Activated T-cell treated with anti-CD3 and anti-CD28 coated beads, Interleukin-2, amount 50 U/mL, for 72 hours (primary cell): ENCODE data around the gene PCSK2. TPM values are rescaled to one million over a fixed set of nuclear protein-coding genes. Genes with fewer than 3 reads are reported as not detected.

Source experiments
- ATAC-seq, 2 donors: fragments of 150-1000 bp; cut with Tn5 transposase; replicated peaks in 1 of 2; 2 replicates each; pipeline ENCODE4 v1.10.0; 2021; ENCODE audit warnings: moderate library complexity in 2 of 2, mild to moderate bottlenecking in 1 of 2
- DNase-seq, 2 donors: peaks; one replicate each; pipeline ENCODE4 v3.0.0; 2021 to 2022; ENCODE audit warnings: mixed read lengths in 1 of 2
- H3K27ac Mint-ChIP-seq: one replicate; pipeline ENCODE4 v1.8.0; 2022; ENCODE audit warnings: mild to moderate bottlenecking, moderate library complexity, mixed read lengths
- H3K27me3 Mint-ChIP-seq: one replicate; pipeline ENCODE4 v1.8.0; 2022; ENCODE audit warnings: low read depth, mixed read lengths
- H3K36me3 Mint-ChIP-seq, 2 donors: one replicate each; pipeline ENCODE4 v1.8.0; 2022; ENCODE audit warnings: mixed read lengths in 2 of 2, mild to moderate bottlenecking in 1 of 2; ENCODE audit not compliant: insufficient read depth in 2 of 2
- H3K4me1 Mint-ChIP-seq: one replicate; pipeline ENCODE4 v1.8.0; 2022; ENCODE audit warnings: low read depth, mixed read lengths
- H3K4me3 Mint-ChIP-seq, 2 donors: one replicate each; pipeline ENCODE4 v1.8.0; 2022; ENCODE audit warnings: mild to moderate bottlenecking in 2 of 2, mixed read lengths in 2 of 2, moderate library complexity in 2 of 2
- H3K9me3 Mint-ChIP-seq, 2 donors: one replicate each; pipeline ENCODE4 v1.8.0; 2022; ENCODE audit warnings: mixed read lengths in 2 of 2
- total RNA-seq, 2 donors: library from RNA; stranded (reverse); gene quantifications; one replicate each; pipeline ENCODE4 v1.2.3, GENCODE V29; 2022

PCSK2 gene
- total RNA-seq, 2 donors from 2014 or later = not detected

- H3K4me1 Mint-ChIP-seq = peaks cover 51% of the 10 kb centered on the region
- ATAC-seq (no peak), DNase-seq (no peak)
- peaks cover 10% of the 10 kb centered on the region for H3K27me3 Mint-ChIP-seq
- H3K36me3 Mint-ChIP-seq = no peaks in the 10 kb centered on the region
- no peaks in the 10 kb centered on the region for H3K9me3 Mint-ChIP-seq
- no peak overlapping the region for H3K27ac Mint-ChIP-seq
- H3K4me3 Mint-ChIP-seq = peak overlapping the region in 1 of 2 donors; percentile 2
Observed at GRCh38 chr20:17507531-17507930, 280.7 kb downstream of the PCSK2 start.

DNA sequence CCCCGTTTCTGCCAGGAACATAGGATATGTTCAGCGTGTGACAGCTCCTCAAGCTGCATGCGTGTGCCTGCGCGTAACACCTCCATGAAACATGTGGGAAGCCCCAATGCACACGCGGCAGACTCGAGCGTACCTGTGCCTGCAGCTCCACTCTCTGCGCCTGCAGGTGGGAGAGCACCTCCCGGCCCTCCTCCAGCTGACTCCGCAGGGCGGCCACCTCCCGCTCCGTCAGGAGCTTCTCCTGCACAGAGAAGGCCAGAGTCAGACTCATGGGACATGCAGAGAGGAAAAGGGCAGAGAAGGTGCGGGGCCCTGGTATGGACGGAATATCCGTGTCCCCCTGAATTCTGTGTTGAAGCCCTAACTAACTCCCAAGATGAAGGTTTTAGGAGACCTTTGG, 281.9 kb downstream of the PCSK2 start:
- ATAC-seq (no peak), DNase-seq (no peak)
- Mint-ChIP-seq H3K4me1 (peaks cover 45% of the 10 kb centered on the region), H3K9me3 (no peaks in the 10 kb centered on the region), H3K27me3 (peaks cover 16% of the 10 kb centered on the region), H3K27ac (no peak overlapping the region), H3K36me3 (no peaks in the 10 kb centered on the region), H3K4me3 (no peak overlapping the region)

- Mint-ChIP-seq H3K36me3 (no peaks in the 10 kb centered on the region), H3K4me1 (peaks cover 27% of the 10 kb centered on the region), H3K27me3 (peaks cover 16% of the 10 kb centered on the region), H3K27ac (no peak overlapping the region), H3K9me3 (no peaks in the 10 kb centered on the region), H3K4me3 (no peak overlapping the region)
- ATAC-seq = no peak
- no peak for DNase-seq
Observed at GRCh38 chr20:17510548-17510947, 283.7 kb downstream of the PCSK2 start.

GRCh38 chr20:17511401-17511800, 284.6 kb downstream of the PCSK2 start:
- DNase-seq = peak in 1 of 2 donors; percentile 12
- Mint-ChIP-seq H3K36me3 (no peaks in the 10 kb centered on the region), H3K4me1 (peaks cover 19% of the 10 kb centered on the region), H3K27ac (no peak overlapping the region), H3K27me3 (peaks cover 16% of the 10 kb centered on the region), H3K9me3 (no peaks in the 10 kb centered on the region), H3K4me3 (no peak overlapping the region)
- ATAC-seq = peak; percentile 34 to 56

GRCh38 chr20:17513939-17514338, 287.1 kb downstream of the PCSK2 start:
- Mint-ChIP-seq H3K27me3 (peaks cover 16% of the 10 kb centered on the region), H3K27ac (no peak overlapping the region), H3K4me1 (peaks cover 8% of the 10 kb centered on the region), H3K9me3 (no peaks in the 10 kb centered on the region), H3K4me3 (no peak overlapping the region), H3K36me3 (no peaks in the 10 kb centered on the region)
- DNase-seq (no peak), ATAC-seq (no peak)

DNA sequence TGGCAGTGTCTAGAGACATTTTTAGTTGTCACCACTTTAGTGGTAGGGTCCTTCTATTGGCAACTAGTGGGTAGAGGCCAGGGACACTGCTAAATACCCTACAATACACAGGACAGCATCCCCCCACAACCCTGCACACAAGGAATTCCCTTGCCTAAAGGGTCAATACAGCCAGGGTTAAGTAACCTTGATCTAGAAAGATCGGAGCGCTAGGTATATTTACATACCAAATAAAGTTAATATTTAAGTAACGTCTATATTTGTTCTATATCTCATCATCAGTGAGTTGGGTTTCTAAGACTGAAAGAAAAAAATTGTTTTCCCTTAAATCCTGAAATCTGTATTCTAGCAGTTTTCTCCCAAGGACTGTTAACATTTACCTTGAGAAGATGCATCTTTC, 288.2 kb downstream of the PCSK2 start:
- ATAC-seq (no peak), DNase-seq (no peak)
- Mint-ChIP-seq H3K4me3 (no peak overlapping the region), H3K4me1 (peaks cover 8% of the 10 kb centered on the region), H3K36me3 (no peaks in the 10 kb centered on the region), H3K27ac (no peak overlapping the region), H3K9me3 (no peaks in the 10 kb centered on the region), H3K27me3 (peaks cover 16% of the 10 kb centered on the region)

- H3K4me1 Mint-ChIP-seq = peaks cover 5% of the 10 kb centered on the region
- no peak overlapping the region for H3K27ac Mint-ChIP-seq
- H3K36me3 Mint-ChIP-seq = no peaks in the 10 kb centered on the region
- H3K4me3 Mint-ChIP-seq = no peak overlapping the region
- DNase-seq (no peak), ATAC-seq (no peak)
- peaks cover 3% of the 10 kb centered on the region for H3K27me3 Mint-ChIP-seq
- H3K9me3 Mint-ChIP-seq = no peaks in the 10 kb centered on the region
Observed at GRCh38 chr20:17518339-17519052, 291.7 kb downstream of the PCSK2 start.

DNA sequence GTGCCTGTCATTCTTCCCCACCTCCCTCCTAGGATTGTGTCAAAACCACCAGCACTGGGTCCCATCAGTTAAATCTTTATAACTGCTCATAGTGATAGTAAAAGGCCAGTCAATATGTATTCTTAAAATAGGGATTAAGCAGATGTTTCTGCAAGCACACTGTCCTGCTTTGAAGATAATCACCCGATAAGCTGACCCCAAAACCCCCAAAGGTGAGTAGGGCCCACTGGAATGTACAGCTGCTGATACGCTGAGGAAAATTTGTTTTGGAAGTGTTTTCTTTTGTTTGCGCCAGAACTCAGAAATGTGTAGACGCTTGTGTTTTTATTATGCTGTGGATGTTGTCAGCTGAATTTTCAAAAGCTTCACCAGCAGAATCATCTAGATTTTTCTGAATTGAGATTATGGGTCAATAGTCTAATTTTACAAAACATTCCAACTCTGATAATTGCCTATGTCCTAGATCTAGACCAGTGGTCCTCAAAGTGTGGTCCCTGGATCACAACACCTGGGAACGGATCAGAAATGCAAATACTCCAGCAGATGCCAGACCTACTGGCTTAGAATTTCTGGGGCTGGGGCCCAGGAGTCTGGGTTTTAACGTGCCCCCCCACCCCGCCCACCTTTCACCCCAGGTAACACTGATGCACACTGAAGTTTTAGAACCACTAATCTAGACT, 292.9 kb downstream of the PCSK2 start:
- Mint-ChIP-seq H3K27ac (no peak overlapping the region), H3K9me3 (no peaks in the 10 kb centered on the region), H3K36me3 (no peaks in the 10 kb centered on the region), H3K4me3 (no peak overlapping the region), H3K27me3 (no peaks in the 10 kb centered on the region), H3K4me1 (peaks cover 5% of the 10 kb centered on the region)
- no peak for ATAC-seq
- DNase-seq = no peak

- no peak overlapping the region for H3K27ac Mint-ChIP-seq
- H3K27me3 Mint-ChIP-seq = no peaks in the 10 kb centered on the region
- DNase-seq (no peak), ATAC-seq (no peak)
- no peaks in the 10 kb centered on the region for H3K9me3 Mint-ChIP-seq
- H3K4me3 Mint-ChIP-seq = no peak overlapping the region
- H3K36me3 Mint-ChIP-seq = no peaks in the 10 kb centered on the region
- H3K4me1 Mint-ChIP-seq = peaks cover 5% of the 10 kb centered on the region
Observed at GRCh38 chr20:17520583-17520982, 293.7 kb downstream of the PCSK2 start.

- Mint-ChIP-seq H3K27me3 (no peaks in the 10 kb centered on the region), H3K4me1 (peaks cover 10% of the 10 kb centered on the region), H3K4me3 (no peak overlapping the region), H3K9me3 (no peaks in the 10 kb centered on the region), H3K27ac (no peak overlapping the region), H3K36me3 (no peaks in the 10 kb centered on the region)
- ATAC-seq (no peak), DNase-seq (no peak)
Observed at GRCh38 chr20:17522528-17522927, 295.7 kb downstream of the PCSK2 start.

- ATAC-seq = no peak
- Mint-ChIP-seq H3K36me3 (no peaks in the 10 kb centered on the region), H3K27ac (no peak overlapping the region), H3K9me3 (no peaks in the 10 kb centered on the region), H3K4me3 (no peak overlapping the region), H3K27me3 (no peaks in the 10 kb centered on the region), H3K4me1 (peaks cover 10% of the 10 kb centered on the region)
- DNase-seq = no peak
Observed at GRCh38 chr20:17523326-17523725, 296.5 kb downstream of the PCSK2 start.

DNA sequence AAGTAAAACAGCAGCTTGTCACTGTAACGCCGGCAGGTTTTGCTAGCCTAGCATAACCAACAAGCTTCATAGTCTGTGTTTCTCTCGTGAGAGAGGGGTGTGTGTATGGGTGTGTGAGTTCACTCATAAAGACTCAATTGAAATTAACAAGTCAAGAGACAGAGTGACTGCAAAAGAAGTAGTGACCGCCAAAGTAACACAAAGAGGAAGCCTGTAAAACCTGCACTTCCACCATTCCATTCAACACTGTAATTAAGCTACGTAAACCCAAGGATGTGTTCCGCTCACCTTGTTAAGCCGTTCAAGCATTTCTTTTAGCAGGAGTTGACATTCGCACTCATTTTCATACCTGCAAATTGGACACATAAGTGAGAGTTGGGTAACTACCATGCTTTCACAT, 297.7 kb downstream of the PCSK2 start:
- H3K27ac Mint-ChIP-seq = no peak overlapping the region
- H3K4me3 Mint-ChIP-seq = no peak overlapping the region
- H3K27me3 Mint-ChIP-seq = peaks cover 3% of the 10 kb centered on the region
- DNase-seq (no peak), ATAC-seq (no peak)
- H3K4me1 Mint-ChIP-seq = peaks cover 10% of the 10 kb centered on the region
- no peaks in the 10 kb centered on the region for H3K9me3 Mint-ChIP-seq
- no peaks in the 10 kb centered on the region for H3K36me3 Mint-ChIP-seq

DNA sequence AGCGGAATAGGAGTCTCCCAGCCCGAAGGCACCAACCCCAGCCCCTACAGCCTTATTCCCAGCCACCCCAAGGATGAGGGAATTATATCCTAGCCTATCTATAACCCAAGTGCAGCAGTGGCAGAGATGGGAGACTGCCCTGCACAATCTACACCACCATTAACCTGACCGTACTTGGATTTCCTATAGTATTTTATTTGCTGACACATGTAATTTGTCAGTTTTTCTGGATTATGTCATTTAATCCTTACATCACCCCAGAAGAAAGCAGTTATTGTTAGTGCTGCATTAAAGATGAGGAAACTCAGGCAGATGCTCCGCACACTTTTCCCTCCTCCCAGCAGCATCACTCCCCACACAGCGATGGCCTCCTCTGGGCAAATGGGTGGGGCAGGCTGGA, 298.3 kb downstream of the PCSK2 start:
- H3K27ac Mint-ChIP-seq = no peak overlapping the region
- no peak for ATAC-seq
- no peaks in the 10 kb centered on the region for H3K36me3 Mint-ChIP-seq
- H3K4me3 Mint-ChIP-seq = no peak overlapping the region
- no peaks in the 10 kb centered on the region for H3K9me3 Mint-ChIP-seq
- peaks cover 11% of the 10 kb centered on the region for H3K4me1 Mint-ChIP-seq
- peaks cover 7% of the 10 kb centered on the region for H3K27me3 Mint-ChIP-seq
- DNase-seq = no peak

- peaks cover 16% of the 10 kb centered on the region for H3K4me1 Mint-ChIP-seq
- no peak overlapping the region for H3K4me3 Mint-ChIP-seq
- peak; percentile 61 to 62 for ATAC-seq
- no peak for DNase-seq
- H3K27me3 Mint-ChIP-seq = peaks cover 11% of the 10 kb centered on the region
- H3K36me3 Mint-ChIP-seq = no peaks in the 10 kb centered on the region
- H3K27ac Mint-ChIP-seq = no peak overlapping the region
- no peaks in the 10 kb centered on the region for H3K9me3 Mint-ChIP-seq
Observed at GRCh38 chr20:17525650-17526049, 298.8 kb downstream of the PCSK2 start.
